Fibroblast of lung (primary cell): Measurements from ENCODE around the gene HNF1B.

Experiments used
- CTCF ChIP-seq, 2 donors: IDR thresholded peaks in 1 of 2; conservative IDR thresholded peaks in 1 of 2; 1 replicate in 1 of 2; 2 replicates in 1 of 2; pipeline ENCODE4 v1.5.1; 2011 to 2012; ENCODE audit warnings: low read length in 2 of 2, control low read depth in 1 of 2, inconsistent platforms in 1 of 2, low read depth in 1 of 2, mild to moderate bottlenecking in 1 of 2
- EZH2 ChIP-seq: IDR thresholded peaks from 2 replicates; pipeline ENCODE4 v1.5.1; 2012; ENCODE audit warnings: low read length, control low read depth, mild to moderate bottlenecking; ENCODE audit errors: missing control alignments

- TF ChIP-seq EZH2 (no peak), CTCF (conservative IDR thresholded peaks at IDR 0.05 in 1 of 2, IDR thresholded peaks at IDR 0.05 in 1 of 2; ENCODE audit: low read depth in 1 of 2, low read length in 2 of 2) (no peak)
Measured at GRCh38 chr17:37725021-37725595, 19.8 kb downstream of the HNF1B start.
